GM10266 (cell line): Measurements from ENCODE around the gene AGPAT3.

Source experiments
- DNase-seq: peaks from one replicate; pipeline ENCODE4 v3.0.0; 2012; ENCODE audit errors: extremely low spot score
- TF ChIP-seq, protein P1 (sequence below): IDR thresholded peaks from 2 replicates; pipeline ENCODE4 v1.5.1; 2012; ENCODE audit warnings: mild to moderate bottlenecking, low read depth; ENCODE audit not compliant: control insufficient read depth, insufficient read depth; ENCODE audit errors: missing control alignments

Gene AGPAT3

DNA sequence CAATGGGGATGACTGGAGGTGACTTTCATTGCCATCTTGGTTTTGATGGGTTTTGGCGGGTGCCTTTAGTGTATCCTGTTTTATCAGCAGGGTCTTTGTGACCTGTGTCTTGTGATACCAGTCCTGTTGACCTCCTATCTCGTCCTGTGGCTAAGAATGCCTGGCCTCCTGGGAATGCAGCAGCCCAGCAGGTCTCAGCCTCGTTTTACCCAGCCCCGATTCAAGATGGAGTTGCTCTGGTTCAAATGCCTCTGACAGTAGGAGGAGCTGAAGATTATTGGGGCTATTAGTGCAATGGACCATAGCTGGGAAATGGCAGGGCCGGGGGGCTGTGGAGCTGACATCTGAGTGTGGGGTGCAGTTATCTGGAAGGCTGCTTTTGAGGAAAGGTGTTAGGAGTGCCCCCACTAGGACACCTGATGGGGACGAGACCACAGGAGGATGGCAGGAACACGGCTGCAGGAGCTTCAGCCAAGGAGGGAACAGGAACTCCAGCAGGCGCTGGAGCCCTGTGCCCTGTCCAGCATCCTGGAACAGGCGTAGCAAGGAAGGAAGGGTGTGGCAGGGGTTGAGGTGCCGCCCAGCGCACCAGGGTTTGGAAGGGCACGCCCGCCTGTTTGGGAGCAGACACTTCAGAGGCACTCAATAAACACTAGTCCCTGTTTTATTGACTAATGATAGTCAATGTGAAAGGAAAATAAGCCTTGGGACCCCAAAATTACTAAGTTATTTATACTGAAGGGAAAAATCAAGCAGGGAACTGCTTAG is 15.3 kb upstream of the AGPAT3 start:
- TF ChIP-seq, protein P1, sequence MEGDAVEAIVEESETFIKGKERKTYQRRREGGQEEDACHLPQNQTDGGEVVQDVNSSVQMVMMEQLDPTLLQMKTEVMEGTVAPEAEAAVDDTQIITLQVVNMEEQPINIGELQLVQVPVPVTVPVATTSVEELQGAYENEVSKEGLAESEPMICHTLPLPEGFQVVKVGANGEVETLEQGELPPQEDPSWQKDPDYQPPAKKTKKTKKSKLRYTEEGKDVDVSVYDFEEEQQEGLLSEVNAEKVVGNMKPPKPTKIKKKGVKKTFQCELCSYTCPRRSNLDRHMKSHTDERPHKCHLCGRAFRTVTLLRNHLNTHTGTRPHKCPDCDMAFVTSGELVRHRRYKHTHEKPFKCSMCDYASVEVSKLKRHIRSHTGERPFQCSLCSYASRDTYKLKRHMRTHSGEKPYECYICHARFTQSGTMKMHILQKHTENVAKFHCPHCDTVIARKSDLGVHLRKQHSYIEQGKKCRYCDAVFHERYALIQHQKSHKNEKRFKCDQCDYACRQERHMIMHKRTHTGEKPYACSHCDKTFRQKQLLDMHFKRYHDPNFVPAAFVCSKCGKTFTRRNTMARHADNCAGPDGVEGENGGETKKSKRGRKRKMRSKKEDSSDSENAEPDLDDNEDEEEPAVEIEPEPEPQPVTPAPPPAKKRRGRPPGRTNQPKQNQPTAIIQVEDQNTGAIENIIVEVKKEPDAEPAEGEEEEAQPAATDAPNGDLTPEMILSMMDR = no peak

DNA sequence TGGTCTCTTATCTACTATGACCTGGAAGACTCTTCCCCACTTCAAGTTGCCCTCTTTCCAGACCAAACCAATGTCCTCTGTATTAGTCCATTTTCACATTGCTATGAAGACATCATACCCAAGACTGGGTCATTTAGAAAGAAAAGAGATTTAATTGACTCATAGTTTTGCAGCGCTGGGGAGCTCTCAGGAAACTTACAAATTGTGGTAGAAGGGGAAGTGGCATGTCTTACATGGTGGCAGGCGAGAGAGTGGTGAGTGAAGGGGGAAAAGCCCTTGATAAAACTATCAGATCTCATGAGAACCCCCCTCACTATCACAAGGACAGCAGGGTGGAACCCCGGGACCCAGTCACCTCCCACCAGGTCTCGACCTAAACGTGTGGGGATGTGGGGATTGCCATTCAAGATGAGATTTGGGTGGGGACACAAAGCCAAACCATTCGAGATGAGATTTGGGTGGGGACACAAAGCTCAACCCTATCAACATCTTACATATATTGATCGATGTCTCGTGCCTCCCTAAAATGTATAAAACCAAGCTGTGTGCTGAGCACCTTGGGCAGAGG is 14.2 kb upstream of the AGPAT3 start:
- DNase-seq = no peak
- TF ChIP-seq, protein P1 = no peak

More for the DNA sequence above, 15.3 kb upstream of the AGPAT3 start:
- DNase-seq = no peak

DNA sequence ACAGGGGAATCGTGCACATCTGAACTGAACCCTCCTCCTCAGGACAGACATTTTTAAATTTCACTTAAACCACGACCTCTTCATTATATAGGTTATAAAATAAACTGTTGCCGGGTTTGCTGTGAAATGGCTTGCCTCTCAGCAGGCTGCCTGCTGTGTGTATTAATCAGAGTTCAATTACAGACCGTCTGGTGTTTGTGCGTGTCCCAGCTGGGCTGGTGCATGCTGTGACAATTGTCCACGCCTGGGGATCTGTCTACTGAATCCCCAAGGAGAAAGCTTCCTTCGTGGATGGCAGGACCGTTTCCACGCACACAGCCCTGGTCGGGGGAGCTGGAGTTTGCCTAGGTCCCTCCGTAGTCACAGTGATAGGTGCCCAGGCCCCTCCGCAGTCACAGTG is 13.4 kb upstream of the AGPAT3 start:
- TF ChIP-seq, protein P1 = no peak
- no peak for DNase-seq

GRCh38 chr21:43853851-43854772 is 10.9 kb upstream of the AGPAT3 start:
- TF ChIP-seq, protein P1 = no peak
- DNase-seq = no peak

GRCh38 chr21:43854773-43855633 is 10.0 kb upstream of the AGPAT3 start:
- TF ChIP-seq, protein P1 = no peak
- peak; percentile 69 for DNase-seq

DNA sequence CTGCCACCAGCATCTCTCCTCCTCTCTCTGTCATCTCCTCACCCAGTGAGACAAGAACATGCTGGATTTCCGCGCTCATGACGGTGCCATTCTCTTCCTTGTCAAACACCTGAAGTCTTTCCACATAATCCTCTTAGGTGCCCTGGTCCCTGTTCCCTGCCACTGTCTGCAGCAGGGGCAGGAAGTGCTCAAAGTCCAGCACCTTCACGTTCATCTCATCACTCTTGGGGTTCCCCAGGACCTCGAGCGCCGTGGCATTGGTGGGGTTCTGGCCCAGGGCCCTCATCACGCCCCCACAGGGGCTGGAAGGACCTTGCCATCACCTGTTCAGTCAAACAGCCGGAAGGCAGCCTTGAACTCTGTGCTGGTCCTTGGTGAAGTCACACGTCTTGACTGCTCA is 9.1 kb upstream of the AGPAT3 start:
- no peak for DNase-seq
- TF ChIP-seq, protein P1 = no peak
